ENCODE results near the gene MAP3K5.

The MAP3K5 gene

GRCh38 chr6:136511926-136512325, 280.4 kb downstream of the MAP3K5 start:
- no peak for DNase-seq (ENCODE audit: low spot score)

GRCh38 chr6:136511397-136511796, 280.9 kb downstream of the MAP3K5 start:
- DNase-seq (ENCODE audit: low spot score): no peak

DNA sequence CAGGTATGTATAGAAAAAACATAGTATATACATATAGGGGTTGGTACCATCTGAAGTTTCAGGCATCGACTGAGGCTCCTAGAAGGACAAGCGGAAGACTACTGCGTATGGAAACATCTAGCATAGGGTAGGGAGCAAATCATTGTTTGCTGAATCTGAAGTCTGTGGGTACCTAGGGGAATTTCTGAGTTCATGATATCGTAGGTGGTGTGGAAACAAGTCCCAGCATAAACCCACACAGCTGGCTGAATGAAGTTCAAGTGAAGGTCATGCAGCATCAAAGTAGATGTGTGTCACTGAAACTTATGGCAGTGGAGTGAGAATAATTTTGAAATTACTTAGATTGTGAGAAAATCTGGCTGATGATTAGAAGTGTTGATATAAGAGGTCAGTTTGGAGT, 281.5 kb downstream of the MAP3K5 start:
- no peak for DNase-seq (ENCODE audit: low spot score)

DNA sequence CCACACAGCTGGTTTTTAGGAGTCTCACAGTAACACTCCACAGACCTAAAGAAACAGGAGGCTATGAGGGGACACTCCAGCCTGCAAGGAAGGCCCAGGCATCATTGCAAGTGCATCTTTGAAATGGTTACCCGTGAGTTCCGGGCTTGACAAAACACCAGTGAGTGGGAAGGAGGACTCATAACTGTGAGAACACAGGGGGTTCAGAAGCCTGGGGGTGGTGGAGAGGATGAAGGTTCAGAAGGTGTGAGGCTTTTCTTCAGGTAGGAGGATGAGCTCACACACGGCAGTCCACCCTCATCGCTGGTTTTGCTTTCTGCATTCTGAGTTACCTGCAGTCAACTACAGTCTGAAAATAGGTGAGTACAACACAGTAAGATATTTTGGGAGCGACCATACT, 282.0 kb downstream of the MAP3K5 start:
- no peak for DNase-seq (ENCODE audit: low spot score)

- DNase-seq (ENCODE audit: low spot score): no peak
These were observed 283.4 kb downstream of the MAP3K5 start for GRCh38 chr6:136508725-136509392.

All from germinal center (tissue), 1 donor.